PFSK-1 (cell line): ENCODE data around the gene ZNF619.

Source experiments
- FOXP2 ChIP-seq: optimal IDR thresholded peaks from 2 replicates; pipeline ENCODE3; 2011; ENCODE audit warnings: borderline replicate concordance, control low read depth, inconsistent platforms; ENCODE audit not compliant: insufficient read depth; ENCODE audit errors: extremely low read length, extremely low read depth
- POLR2AphosphoS5 ChIP-seq: IDR thresholded peaks from 2 replicates; pipeline ENCODE4 v1.6.1; 2012; ENCODE audit warnings: low read depth, mild to moderate bottlenecking, control low read depth, low read length, moderate library complexity
- SIN3A ChIP-seq: IDR thresholded peaks from 2 replicates; pipeline ENCODE4 v1.6.1; 2012; ENCODE audit warnings: mild to moderate bottlenecking, low read length, moderate library complexity, borderline replicate concordance; ENCODE audit not compliant: insufficient read depth
- TAF1 ChIP-seq: IDR thresholded peaks from 2 replicates; pipeline ENCODE4 v1.6.1; 2012; ENCODE audit warnings: low read length, control low read depth, borderline replicate concordance; ENCODE audit not compliant: insufficient read depth
- TF ChIP-seq, protein P1 (sequence below), 2 experiments: IDR thresholded peaks; 2 replicates each; pipeline versions ENCODE4 v1.6.1 to v1.8.0; 2011 to 2012; ENCODE audit warnings: low read depth in 2 of 2, low read length in 2 of 2, control low read depth in 1 of 2, inconsistent platforms in 1 of 2, mild to moderate bottlenecking in 1 of 2, moderate library complexity in 1 of 2; ENCODE audit not compliant: insufficient read depth in 1 of 2

DNA sequence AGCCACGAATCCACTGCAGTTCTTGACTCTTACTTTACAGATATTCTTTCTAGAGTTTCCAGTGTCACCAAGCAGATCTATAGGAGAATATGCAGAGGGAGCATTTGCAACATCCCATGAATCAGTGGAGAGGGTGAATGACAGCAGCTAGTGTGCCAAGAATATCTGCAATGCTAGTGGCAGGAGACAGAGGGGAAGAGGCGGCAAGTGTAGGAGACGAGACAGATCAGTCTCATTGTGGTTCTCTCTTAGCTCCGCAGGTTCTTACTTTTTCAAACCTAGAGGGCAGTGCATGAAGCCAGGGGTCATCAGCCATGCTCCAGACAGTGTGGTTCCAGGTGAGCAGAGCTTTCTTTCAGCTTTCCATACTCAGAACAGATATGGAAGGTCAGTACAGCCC is 744 bp downstream of the ZNF619 start:
- TF ChIP-seq, protein P1, sequence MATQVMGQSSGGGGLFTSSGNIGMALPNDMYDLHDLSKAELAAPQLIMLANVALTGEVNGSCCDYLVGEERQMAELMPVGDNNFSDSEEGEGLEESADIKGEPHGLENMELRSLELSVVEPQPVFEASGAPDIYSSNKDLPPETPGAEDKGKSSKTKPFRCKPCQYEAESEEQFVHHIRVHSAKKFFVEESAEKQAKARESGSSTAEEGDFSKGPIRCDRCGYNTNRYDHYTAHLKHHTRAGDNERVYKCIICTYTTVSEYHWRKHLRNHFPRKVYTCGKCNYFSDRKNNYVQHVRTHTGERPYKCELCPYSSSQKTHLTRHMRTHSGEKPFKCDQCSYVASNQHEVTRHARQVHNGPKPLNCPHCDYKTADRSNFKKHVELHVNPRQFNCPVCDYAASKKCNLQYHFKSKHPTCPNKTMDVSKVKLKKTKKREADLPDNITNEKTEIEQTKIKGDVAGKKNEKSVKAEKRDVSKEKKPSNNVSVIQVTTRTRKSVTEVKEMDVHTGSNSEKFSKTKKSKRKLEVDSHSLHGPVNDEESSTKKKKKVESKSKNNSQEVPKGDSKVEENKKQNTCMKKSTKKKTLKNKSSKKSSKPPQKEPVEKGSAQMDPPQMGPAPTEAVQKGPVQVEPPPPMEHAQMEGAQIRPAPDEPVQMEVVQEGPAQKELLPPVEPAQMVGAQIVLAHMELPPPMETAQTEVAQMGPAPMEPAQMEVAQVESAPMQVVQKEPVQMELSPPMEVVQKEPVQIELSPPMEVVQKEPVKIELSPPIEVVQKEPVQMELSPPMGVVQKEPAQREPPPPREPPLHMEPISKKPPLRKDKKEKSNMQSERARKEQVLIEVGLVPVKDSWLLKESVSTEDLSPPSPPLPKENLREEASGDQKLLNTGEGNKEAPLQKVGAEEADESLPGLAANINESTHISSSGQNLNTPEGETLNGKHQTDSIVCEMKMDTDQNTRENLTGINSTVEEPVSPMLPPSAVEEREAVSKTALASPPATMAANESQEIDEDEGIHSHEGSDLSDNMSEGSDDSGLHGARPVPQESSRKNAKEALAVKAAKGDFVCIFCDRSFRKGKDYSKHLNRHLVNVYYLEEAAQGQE (IDR thresholded peaks at IDR 0.05; ENCODE audit: insufficient read depth in 1 of 2, low read depth in 2 of 2, low read length in 2 of 2): no peak
- TF ChIP-seq SIN3A (no peak), TAF1 (no peak), POLR2AphosphoS5 (no peak), FOXP2 (no peak)
